Parathyroid adenoma (tissue), 2 donors: ENCODE data around the gene STARD10.

Experiments
- H2AFZ ChIP-seq: fragments of 300-600 bp; sonication (generic); one replicate; pipeline ENCODE4 v1.7.0; 2017; ENCODE audit warnings: antibody characterized with exemption, mild to moderate bottlenecking
- H3K27ac ChIP-seq: fragments of 300-600 bp; sonication (generic); one replicate; pipeline ENCODE4 v1.7.0; 2017
- H3K27me3 ChIP-seq: fragments of 300-600 bp; sonication (generic); one replicate; pipeline ENCODE4 v1.7.0; 2017; ENCODE audit warnings: low read length; ENCODE audit not compliant: control insufficient read depth, insufficient read depth
- H3K36me3 ChIP-seq: fragments of 300-600 bp; sonication (generic); one replicate; pipeline ENCODE4 v1.7.0; 2017; ENCODE audit warnings: low read length; ENCODE audit not compliant: control insufficient read depth, insufficient read depth
- H3K4me1 ChIP-seq: fragments of 300-600 bp; sonication (generic); one replicate; pipeline ENCODE4 v1.7.0; 2017; ENCODE audit warnings: control low read depth
- H3K4me2 ChIP-seq: fragments of 300-600 bp; sonication (generic); one replicate; pipeline ENCODE4 v1.7.0; 2017; ENCODE audit warnings: low read length
- H3K4me3 ChIP-seq: fragments of 300-600 bp; sonication (generic); one replicate; pipeline ENCODE4 v1.7.0; 2017; ENCODE audit warnings: low read depth, low read length
- H3K79me2 ChIP-seq: fragments of 300-600 bp; sonication (generic); one replicate; pipeline ENCODE4 v1.7.0; 2017; ENCODE audit warnings: control low read depth
- H3K9ac ChIP-seq: fragments of 300-600 bp; sonication (generic); one replicate; pipeline ENCODE4 v1.7.0; 2017; ENCODE audit warnings: mild to moderate bottlenecking
- H3K9me3 ChIP-seq: fragments of 300-600 bp; sonication (generic); one replicate; pipeline ENCODE4 v1.7.0; 2017; ENCODE audit warnings: low read length; ENCODE audit not compliant: control insufficient read depth
- TF ChIP-seq, protein P1 (sequence below): fragments of 300-600 bp; sonication (generic); IDR thresholded peaks from one replicate; pipeline ENCODE4 v1.7.0; 2017; ENCODE audit warnings: antibody characterized with exemption, mild to moderate bottlenecking
- donor health status: primary hyperparathyroidism.

The STARD10 gene

GRCh38 chr11:72777755-72778278 lies 16.0 kb downstream of the STARD10 start:
- no peak overlapping the region for H3K4me3 ChIP-seq
- no peaks in the 10 kb centered on the region for H3K27me3 ChIP-seq
- H2AFZ ChIP-seq: no peak overlapping the region
- TF ChIP-seq, protein P1, sequence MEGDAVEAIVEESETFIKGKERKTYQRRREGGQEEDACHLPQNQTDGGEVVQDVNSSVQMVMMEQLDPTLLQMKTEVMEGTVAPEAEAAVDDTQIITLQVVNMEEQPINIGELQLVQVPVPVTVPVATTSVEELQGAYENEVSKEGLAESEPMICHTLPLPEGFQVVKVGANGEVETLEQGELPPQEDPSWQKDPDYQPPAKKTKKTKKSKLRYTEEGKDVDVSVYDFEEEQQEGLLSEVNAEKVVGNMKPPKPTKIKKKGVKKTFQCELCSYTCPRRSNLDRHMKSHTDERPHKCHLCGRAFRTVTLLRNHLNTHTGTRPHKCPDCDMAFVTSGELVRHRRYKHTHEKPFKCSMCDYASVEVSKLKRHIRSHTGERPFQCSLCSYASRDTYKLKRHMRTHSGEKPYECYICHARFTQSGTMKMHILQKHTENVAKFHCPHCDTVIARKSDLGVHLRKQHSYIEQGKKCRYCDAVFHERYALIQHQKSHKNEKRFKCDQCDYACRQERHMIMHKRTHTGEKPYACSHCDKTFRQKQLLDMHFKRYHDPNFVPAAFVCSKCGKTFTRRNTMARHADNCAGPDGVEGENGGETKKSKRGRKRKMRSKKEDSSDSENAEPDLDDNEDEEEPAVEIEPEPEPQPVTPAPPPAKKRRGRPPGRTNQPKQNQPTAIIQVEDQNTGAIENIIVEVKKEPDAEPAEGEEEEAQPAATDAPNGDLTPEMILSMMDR: no peak
- H3K27ac ChIP-seq: no peak overlapping the region
- peaks cover 3% of the 10 kb centered on the region for H3K79me2 ChIP-seq
- H3K9ac ChIP-seq: no peak overlapping the region
- H3K4me1 ChIP-seq: no peaks in the 10 kb centered on the region
- H3K9me3 ChIP-seq: no peaks in the 10 kb centered on the region
- H3K36me3 ChIP-seq: no peaks in the 10 kb centered on the region
- H3K4me2 ChIP-seq: no peak overlapping the region

DNA sequence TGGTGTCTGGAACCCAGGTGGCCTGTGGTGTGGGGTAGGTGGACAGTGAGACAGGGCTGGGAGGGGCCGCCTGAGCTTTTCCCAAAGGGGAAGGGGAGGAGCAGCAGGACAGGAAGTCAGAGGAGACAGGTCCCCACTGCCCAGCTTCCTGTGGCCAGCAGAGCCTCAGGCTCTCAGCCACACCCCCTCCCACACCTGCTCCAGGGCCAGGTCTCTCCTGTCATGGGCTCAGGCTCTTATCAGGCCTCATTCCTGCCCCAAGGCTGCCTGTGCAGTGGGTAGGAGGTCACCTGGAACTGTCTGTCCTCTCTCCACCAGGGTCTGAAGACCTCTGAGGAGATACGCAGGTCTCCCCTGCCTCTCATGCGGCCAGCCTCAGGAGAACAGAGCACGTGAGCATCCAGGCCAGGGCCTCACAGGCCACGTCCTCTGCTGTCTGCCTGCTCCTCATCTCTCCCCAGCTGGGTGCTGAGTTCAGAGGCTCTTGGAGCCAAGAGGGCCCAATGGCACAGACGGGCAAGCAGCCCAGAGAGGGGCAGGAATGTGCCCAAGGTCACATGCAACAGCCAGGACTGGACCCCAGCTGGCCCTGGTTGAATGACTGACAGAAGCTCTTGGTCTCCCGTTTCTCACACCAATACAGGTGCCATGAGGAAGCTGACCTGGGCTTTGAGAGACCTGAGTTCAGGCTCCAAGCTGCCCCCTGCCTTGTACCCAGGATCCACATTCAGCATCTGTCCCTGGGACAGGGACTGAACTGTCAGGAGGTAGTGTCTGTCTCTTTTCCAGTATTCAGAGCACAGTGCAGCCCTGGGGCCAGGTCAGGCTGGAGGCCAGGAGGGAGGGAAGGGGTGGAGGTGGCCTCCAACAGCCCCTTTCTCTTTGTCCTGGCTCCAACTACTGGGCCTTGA lies 16.7 kb downstream of the STARD10 start:
- Histone ChIP-seq H3K36me3 (no peaks in the 10 kb centered on the region), H3K9me3 (no peaks in the 10 kb centered on the region), H3K27ac (no peak overlapping the region), H3K4me3 (no peak overlapping the region), H3K27me3 (no peaks in the 10 kb centered on the region), H2AFZ (no peak overlapping the region), H3K4me1 (no peaks in the 10 kb centered on the region), H3K4me2 (no peak overlapping the region), H3K79me2 (peaks cover 3% of the 10 kb centered on the region), H3K9ac (no peak overlapping the region)
- TF ChIP-seq, protein P1: no peak

DNA sequence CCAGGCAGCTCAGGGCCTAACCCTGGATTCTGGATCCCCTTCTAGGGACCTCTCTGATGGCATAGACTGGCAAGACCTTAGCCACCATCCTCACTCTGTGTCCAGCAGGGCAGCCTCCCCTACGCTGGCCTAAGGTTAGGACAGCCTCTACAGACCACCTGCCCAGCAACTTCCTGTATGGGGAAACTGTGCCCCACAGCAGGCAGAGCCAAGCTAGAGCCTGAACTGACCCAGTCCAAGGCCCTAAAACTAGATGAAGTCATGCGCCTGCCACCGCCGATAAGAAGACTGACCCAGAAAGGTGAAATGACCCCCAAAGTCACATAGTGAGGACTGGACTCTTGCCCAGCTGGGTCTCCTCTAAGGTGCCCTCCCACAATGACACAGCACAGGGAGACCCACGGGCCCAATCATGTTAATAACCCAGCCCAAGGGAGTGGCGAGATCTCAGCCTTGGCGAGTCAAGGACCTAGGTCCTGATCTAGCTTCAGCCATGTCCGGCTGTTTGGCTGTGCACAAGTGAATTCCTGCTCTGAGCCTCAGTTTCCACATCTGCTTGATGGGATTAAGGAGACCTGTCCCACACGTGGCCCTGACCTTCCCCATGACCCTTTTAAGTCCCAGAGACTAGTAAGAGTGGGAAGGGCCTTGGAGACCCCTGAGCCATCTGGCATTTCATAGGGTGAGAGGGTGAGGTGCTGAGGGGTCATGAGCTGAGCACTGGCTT lies 17.6 kb downstream of the STARD10 start:
- no peak overlapping the region for H3K4me3 ChIP-seq
- H3K9ac ChIP-seq: no peak overlapping the region
- TF ChIP-seq, protein P1: no peak
- H3K9me3 ChIP-seq: no peaks in the 10 kb centered on the region
- H3K4me1 ChIP-seq: no peaks in the 10 kb centered on the region
- no peak overlapping the region for H3K4me2 ChIP-seq
- H3K27me3 ChIP-seq: no peaks in the 10 kb centered on the region
- no peak overlapping the region for H2AFZ ChIP-seq
- H3K27ac ChIP-seq: no peak overlapping the region
- H3K79me2 ChIP-seq: peaks cover 3% of the 10 kb centered on the region
- no peaks in the 10 kb centered on the region for H3K36me3 ChIP-seq

- H3K27ac ChIP-seq: no peak overlapping the region
- no peak overlapping the region for H3K4me3 ChIP-seq
- no peak overlapping the region for H3K4me2 ChIP-seq
- peaks cover 1% of the 10 kb centered on the region for H3K79me2 ChIP-seq
- no peaks in the 10 kb centered on the region for H3K9me3 ChIP-seq
- H3K4me1 ChIP-seq: no peaks in the 10 kb centered on the region
- TF ChIP-seq, protein P1: no peak
- no peak overlapping the region for H2AFZ ChIP-seq
- no peaks in the 10 kb centered on the region for H3K36me3 ChIP-seq
- no peaks in the 10 kb centered on the region for H3K27me3 ChIP-seq
- no peak overlapping the region for H3K9ac ChIP-seq
Measured at GRCh38 chr11:72775288-72776110, 18.3 kb downstream of the STARD10 start.
